GM19468 (cell line): ENCODE data around the gene GRID2.
"Not testable (repeated sequence)": the region's sequence is repeated elsewhere in the genome, so short reads cannot be mapped to it uniquely, and the experiment has no call there.

ENCODE experiments used
- ATAC-seq: cut with Tn5 transposase; IDR thresholded peaks from one replicate; pipeline ENCODE4 v1.9.1; 2021; ENCODE audit warnings: mild to moderate bottlenecking, moderate library complexity, moderate number of reproducible peaks; ENCODE audit not compliant: unreplicated experiment; ENCODE audit errors: extremely low read depth

Gene GRID2

DNA sequence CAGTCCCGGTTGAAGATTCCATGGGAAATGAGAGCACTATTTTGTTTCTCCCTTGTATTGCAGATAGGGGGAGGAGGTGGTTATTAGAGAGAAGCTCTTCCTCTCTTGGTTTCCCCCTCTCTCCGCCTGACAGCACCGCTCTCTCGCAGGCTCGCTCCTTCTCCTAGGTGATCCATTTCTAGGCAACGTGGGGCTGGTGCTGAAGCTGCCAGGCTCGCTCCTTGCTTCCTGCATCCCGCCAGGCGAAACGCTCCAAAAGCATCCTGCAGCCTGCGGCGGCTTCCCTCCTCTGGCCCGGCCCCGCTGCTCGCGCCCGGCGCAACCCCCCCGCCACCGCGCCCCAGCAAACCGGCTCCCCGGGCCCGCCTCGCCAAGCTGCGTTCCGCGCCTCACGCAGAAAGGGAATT, at the start of gene GRID2:
Gene GRID2, plus strand, starts transcription at position 346 of the 407 bp plus-strand sequence.
- ATAC-seq, result no peak

DNA sequence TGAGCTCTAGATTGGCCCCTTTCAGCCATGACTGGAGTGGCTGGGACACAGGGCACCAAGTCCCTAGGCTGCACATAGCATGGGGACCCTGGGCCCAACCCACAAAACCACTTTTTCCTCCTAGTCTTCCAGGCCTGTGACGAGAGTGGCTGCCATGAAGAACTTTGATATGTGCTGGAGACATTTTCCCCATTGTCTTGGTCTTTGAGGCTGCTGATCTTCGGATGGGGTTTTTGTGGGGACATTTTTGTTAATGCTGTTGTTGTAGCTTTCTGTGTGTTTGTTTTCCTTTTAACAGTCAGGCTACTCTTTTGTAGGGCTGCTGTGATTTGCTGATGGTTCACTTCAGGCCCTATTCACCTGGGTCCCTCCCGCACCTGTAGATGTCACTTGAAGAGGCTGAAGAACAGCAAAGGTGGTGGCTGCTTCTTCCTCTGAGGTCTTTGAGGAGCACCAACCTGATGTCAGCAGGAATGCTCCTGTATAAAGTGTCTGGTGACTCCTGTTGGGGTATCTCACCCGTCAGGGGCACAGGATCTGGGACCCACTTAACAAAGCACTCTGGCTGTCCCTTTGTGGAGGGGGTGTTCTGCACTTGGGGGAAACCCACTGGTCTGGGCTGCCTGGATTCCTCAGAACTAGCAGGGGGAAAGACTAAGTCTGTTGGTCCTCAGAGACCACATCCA, 49.6 kb upstream of the GRID2 start:
- ATAC-seq, result no peak

DNA sequence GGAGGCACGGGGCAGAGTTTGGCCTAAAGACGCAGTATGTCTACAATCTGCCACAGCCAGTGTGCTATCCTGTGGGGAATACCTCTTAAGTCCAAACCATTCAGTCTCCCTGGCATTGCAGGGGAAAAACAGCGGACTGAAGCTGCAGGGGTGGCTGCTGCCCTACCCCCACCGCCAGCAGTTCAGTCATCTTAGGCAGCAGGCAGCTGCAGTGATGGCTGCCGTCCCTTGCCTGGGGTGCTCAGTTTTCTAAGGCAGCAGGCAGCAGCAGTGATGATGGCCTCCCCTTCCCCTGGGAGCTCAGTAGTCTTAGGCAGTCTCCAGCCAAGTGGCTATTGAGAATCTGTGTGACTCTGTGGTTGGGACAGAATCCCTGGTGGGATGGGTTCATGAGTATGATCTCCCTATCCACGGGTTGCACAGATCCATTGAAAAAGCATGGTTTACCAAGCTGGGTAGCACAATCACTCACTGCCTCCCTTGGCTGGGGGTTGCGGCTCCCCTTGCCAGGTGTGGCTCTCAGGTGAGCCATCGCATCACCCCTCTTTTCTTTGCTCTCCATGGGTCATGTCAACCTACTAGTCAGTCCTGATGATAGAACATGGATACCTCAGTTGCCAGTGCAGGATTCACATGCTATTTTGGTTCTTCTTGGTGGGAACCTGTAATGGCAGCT, 48.9 kb upstream of the GRID2 start:
- ATAC-seq, result no peak

DNA sequence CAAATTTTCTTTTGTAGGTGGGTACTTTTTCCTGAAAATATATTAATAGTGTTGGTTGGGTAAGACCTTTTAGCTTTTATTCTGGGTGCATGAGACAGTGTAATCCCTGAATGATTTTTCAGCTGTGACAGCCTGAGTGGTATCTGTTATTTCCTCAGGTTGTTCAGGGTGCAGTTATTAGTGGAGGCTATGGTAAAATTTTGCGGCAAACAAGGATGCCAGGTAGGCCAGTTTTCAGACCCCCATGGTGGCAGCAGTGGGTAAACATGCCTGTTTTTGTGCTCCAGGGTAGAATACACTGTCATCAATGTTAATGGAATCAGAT, 47.9 kb upstream of the GRID2 start:
- no peak for ATAC-seq

DNA sequence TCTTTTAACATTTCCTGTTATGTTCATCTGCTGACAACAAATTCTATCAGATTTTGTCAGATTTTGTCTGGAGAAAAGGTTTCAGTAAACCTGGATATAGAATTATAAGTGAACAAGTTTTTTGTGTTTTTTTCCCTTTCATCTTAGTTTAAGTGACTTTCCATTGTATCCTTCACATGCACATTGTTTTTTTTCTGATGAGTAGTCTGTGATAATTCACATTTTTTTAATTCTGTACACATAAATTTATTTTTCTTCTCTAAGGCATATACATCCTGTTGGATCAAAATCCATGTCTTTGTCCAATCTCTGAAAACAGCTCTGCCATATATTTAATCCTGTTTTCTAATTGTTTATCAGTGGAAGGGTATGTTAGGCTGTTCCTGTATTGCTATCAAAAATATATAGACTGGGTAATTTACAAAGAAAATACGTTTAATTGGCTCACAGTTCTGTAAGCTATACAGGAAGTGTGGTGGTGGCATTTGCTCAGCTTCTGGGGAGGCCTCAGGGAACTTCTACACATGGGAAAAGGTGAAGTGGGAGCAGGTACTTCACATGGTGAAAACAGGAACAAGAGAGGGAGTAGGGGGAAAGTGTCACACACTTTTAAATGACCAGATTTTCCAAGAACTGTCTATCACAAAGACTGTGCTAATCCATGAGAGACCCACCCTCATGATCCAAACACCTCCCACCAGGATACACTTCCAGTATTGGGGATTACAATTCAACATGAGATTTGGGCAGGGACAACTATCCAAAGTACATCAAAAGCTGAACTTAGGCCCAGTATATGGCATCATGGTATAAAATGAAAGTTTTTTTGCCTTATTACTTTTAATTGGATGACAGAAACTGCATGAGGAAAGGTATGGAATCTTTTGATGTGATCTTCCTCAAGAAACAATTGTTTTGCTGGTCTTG, 45.6 kb upstream of the GRID2 start:
- ATAC-seq, result no peak

DNA sequence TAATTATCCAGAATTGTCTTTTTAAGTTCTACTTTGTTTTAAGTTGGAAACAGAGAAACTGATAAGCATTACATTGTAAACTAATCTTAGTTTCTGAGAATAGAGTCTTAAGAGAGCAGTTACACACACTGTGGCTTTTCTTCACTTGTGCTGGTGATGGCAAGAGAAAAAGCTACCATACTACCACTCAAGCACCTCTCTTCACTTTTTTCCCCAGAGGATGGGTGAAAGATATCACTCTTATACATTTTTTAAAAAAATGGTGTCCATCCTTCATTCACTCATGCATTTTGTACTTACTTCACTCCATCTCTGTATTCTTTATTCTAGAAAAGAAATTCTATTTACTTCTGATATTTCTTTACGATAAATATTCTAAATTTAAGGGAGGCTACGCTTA, 42.5 kb upstream of the GRID2 start:
- ATAC-seq, result no peak

DNA sequence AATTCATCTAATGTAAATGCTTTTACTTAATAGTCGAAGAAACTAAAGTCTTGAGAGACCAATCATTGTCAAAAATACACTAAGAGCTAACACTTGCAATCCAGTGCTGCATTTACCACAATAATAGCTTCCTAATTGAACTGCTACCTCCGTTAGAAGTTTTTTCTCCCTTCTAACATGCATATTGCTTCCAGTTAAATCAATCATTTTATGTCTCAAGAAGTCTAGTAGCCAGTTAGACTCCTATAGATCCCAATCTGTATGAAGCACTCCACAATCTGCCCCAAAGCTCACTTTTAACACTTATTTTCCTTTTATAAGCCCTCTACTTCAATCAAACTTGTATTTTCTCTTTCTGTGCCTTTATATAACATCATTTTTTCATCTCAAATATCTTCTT, 41.4 kb upstream of the GRID2 start:
- no peak for ATAC-seq

DNA sequence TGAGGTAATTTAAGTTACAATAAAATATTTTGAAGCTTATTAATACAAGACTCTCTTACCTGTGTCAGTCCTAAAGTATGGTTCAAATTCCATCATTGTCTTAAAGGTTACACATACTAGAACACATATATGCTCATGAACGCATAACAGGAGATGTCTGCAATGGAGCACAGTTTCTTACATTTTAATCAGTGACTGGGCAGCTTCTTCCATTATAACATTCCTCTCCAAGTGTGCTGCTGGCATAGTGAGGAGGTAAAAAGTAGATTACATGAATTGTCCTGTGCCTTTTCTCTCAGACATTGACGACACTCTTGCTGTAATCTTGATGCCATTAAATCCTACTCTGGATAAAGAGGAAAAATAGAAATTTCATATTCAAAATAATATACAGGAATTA, 40.8 kb upstream of the GRID2 start:
- ATAC-seq, result no peak

DNA sequence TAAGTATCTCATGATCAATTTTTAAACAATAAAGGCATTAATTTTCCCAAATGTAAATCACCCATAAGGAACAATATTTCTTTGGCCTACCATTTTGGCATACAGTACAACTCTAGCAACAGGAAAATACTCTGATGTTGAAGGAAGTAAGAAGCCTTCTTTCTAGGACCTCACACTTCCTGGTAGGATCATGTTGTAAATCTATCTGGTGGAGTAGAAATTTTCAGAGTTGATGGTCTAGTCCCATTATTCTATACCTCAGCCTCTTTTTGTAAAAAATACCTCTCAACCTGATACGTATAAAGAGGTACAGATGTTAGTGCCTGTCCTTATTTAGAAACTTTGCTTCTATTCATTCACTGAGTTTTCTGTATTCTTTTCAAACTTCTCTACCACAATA, 40.2 kb upstream of the GRID2 start:
- no peak for ATAC-seq

DNA sequence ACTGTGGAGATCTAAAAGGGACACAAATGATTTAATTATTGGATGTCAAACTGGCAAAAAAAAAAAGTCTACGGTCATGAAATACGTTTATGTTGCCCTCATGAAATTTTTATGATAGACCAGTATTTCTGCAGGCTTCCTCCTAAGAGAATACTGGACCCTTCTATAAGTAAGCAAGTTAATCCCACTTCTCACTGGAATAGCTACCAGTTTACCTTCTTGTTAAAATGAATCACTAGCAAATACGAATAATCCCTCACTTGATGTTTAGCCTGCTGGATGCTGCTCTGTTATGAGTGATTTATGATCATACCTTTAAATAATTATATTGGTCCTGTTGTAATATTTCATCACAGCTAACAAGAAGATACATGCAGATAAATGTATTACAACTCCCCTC, 39.6 kb upstream of the GRID2 start:
- no peak for ATAC-seq

DNA sequence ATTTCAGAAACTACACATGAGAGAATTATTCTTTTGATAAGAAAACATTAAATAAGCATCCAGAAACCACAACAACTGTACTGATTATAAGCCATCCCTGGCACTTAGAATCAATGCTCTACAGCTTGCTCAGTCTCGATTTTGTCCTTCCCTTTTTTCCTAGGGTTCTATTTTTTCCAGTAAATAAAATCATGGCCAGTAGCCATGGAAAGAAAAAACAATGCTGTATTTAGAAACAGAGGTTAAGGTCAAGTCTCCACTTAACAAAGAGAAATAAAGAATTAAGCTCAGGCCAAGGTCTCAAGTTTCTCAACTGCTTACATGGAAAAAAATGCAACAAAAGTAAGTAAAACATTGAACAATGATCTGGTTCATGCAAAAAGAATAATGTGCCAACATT, 38.7 kb upstream of the GRID2 start:
- ATAC-seq, result no peak

DNA sequence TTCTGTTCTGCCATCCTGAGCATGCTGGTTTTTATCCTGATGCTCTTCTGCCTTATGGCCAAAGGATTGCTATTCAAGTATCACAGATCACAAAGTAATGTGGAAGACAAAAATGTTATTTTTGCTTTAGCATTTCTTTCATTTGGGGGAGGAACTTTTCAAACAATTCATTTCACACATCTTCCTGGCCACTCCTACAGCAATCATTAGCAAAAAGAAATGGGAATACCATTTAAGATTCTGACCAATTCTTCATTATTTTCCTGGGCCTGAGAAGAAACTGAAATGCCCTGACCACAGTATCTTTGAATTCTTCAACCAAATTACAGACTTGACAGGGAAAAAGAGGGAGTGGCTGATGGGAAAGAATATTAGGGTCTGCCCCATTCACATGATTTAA, 38.0 kb upstream of the GRID2 start:
- no peak for ATAC-seq

DNA sequence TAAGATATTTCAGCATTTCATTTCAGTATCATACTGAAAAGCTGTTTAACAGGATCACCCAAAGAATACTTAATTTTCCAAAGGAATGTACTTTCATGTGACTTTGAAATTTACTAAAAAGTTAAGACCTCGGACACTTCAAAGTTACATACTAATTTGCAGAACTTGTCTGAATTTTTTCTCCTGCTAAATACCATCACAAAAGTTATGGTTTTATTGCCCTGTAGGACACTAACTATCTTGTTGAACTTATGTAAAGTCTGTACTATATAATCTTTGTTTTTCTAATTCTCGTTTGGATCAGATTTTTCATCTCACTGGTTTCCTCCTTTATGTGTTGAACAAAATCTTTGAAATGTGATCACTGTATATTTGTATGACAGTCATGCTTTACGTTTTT, 37.2 kb upstream of the GRID2 start:
- ATAC-seq, result no peak

DNA sequence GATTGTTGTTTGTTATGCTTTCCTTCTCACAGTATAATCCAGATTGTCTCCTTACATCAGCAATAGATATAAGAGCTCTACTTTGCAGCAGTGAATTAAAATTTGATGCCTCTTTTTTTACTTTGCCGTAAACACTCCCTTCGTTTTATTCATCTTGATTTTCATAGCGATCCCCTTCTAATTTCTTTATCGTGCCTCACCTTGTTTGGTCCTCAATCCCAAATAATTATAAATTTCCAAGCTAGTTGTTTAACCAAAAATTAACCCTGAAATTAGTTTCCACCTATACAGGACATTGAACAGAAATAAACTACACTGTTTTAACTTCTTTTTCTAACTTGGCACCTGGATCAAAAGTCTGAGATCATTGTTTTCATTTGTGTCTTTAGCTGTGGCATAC, 35.1 kb upstream of the GRID2 start:
- no peak for ATAC-seq

DNA sequence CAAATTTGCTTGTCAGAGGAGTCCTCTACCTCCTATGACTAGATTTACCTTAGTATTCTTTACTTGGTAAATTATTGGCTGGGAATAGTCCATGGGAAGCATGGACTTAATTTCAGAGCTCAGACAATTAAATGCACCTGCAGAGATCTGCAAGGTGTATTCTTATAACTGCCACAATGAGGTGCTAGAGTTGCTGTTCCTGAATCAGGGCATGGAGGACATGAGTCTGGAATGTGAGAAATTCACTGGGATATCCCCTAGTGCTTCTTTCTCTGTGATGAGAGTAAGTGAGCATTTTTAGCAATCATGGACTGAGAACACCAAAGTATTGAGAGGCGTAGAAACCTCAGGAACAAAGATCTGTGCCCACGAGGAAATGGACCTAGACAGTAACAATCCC, 32.9 kb upstream of the GRID2 start:
- no peak for ATAC-seq

DNA sequence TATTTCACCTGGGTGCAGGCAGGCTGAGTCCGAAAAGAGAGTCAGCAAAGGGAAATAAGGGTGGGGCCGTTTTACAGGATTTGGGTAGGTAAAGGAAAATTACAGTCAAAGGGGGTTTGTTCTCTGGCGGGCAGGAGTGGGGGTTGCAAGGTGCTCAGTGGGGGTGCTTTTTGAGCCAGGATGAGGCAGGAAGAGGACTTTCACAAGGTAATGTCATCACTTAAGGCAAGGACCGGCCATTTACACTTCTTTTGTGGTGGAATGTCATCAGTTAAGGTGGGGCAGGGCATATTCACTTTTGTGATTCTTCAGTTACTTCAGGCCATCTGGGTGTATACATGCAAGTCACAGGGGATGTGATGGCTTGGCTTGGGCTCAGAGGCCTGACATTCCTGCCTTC, 32.2 kb upstream of the GRID2 start:
- not testable (repeated sequence) for ATAC-seq

DNA sequence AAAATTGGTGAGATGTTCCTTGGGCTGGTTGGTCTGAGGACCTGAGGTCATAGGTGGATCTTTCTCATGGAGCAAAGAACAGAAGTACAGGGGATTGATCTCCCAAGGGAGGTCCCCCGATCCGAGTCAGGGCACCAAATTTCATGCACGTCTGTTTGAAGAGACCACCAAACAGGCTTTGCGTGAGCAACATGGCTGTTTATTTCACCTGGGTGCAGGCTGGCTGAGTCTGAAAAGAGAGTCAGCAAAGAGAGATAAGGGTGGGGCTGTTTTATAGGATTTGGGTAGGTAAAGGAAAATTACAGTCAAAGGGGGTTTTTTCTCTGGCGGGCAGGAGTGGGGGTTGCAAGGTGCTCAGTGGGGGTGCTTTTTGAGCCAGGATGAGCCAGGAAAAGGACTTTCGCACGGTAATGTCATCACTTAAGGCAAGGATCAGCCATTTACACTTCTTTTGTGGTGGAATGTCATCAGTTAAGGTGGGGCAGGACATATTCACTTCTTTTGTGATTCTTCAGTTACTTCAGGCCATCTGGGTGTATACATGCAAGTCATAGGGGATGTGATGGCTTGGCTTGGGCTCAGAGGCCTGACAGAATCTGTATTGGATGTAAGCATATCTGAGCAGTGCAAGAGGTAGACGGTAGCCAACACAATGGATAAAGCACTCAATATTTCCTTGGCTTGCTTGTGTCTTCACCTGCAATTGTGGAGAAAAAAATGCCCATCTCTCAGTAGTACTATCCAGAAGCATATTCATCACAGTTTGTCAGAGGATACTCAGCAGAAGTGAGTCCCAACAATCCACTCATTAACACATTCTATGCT, 26.5 kb upstream of the GRID2 start:
- not testable (repeated sequence) for ATAC-seq

DNA sequence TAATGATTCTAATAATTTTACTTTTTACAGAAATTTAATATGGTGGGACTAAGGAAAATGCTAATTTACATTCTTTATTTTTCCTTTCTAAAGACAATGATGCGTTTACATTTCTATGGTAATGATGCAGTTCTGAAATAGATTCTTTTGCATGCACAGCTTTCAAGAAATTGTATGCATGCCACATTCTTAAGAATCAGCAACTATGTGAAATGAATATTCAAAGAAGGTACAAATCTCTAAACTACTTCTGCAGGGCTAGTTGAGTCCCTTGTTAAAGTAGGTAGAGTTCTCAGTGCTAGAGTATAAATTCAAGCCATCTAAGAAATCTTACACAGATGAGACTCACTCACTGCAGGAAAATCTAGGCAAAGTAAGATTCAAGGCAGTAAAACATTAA, 24.5 kb upstream of the GRID2 start:
- no peak for ATAC-seq

DNA sequence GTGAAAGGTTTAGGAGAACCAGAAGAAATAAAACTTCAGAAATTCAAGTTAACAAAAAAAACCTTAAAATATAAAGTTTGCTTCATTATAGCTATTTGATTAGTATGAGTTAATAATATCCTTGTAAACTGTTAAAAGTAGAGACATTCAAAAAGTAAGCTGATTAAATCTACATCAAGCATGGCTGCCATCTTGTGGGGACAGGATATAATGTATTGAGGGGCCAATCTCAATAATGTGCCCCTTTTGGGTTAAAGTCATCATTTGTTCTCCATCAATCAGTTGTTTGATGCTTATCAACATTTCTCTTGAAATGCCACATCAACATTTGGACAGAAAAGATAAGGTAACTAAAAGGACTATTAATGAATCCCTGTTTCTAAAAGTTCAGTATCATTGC, 4.6 kb upstream of the GRID2 start:
- ATAC-seq, result no peak

DNA sequence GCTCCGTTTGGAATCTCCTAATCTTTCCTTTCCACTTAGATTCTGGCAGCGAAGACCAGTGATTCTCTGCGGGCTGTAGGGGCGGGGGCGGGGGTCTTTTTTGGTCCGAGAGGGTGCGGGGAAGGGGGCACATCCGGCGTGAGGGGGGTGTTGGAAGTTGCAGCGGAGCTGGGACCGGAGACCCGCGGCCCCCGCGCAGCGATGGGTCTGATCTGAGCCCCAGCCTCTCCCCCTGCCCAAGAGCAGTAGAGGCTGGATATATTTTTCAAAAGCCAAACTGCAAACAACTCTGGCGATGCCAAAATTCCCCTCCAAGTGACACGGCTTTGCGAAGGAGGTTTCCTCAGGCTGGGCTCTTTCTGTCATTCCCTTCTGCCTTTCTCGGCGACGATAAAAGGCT, 355 bp downstream of the GRID2 start:
- no peak for ATAC-seq
